COR-L47 (cell line): ENCODE data around the gene GLIPR1L2.
"Not testable (repeated sequence)": the region's sequence is repeated elsewhere in the genome, so short reads cannot be mapped to it uniquely, and the experiment has no call there.

Source experiments
- DNase-seq: peaks from one replicate; lab custom pipeline; 2025; lab: John Stamatoyannopoulos, UW

The GLIPR1L2 gene

DNA sequence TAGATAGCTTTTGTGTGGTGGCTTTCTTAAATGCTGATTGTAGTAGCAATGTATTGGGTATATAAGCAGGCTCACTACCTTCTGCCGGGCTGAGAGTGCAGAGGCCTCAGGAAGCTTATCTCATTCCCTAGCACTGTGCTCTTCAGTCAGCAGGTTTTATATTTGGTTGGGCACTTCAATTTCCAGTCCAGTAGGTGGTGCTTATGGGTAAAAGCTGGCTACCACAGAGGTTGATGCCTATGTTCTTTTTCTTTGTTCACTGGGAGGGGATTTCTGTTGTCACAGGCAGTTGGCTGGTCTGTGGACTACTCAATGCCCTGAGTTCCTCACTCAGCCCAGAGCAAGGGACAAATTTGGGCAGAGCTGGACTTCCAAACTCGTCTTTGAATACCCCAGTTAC lies 46.7 kb downstream of the GLIPR1L2 start:
- no peak for DNase-seq

DNA sequence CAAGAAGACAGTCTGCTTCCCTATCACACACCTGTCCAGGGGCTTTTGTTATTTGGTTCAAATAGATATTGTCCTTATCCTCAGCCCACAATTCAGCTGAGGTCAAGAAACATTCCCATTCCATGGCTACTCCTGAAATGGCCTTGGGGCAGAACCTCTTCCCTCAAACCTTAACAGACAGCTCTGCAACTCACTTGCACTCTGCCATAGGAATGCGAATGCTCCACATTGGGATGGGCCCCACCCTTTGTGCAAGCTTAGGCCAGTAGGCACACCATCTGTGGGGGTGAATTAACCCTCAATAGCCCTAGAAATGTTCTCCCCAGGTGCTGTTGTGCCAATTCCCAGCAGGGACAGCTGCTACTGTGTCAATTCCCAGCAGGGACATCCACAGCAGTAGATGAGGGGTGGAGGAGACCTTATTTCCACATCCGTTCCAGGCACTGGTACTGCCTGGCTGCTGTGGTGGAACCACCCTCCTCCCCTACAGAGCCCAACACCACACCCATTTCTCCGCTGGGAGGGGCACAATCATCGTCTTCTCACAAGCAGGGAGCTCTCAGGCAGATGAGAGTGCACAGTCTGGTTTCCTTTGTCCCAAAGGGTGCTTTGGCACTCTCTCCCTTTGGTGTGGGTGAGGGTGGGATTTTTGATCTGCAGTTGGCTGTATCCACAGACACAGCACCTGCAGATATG lies 47.3 kb downstream of the GLIPR1L2 start:
- DNase-seq: no peak

GRCh38 chr12:75439048-75439447 lies 48.2 kb downstream of the GLIPR1L2 start:
- DNase-seq: no peak

DNA sequence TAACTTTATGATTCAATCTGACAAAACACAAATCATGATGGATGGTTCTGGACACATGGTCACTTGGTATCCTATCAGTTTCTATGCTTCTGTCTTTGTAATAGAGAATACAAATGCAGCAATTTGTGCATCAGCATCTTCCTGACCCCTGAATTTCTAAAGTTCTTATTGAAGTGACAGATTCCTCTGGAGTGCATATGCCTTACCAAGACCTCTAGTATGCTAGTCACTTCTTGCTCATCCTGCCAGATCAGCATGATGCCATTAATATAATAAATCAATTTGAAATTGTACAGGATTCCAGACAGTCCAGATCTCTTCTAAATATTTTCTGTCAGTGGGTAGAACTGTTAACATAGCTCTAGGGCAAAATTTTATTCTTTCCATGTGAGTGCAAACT lies 49.0 kb downstream of the GLIPR1L2 start:
- no peak for DNase-seq

DNA sequence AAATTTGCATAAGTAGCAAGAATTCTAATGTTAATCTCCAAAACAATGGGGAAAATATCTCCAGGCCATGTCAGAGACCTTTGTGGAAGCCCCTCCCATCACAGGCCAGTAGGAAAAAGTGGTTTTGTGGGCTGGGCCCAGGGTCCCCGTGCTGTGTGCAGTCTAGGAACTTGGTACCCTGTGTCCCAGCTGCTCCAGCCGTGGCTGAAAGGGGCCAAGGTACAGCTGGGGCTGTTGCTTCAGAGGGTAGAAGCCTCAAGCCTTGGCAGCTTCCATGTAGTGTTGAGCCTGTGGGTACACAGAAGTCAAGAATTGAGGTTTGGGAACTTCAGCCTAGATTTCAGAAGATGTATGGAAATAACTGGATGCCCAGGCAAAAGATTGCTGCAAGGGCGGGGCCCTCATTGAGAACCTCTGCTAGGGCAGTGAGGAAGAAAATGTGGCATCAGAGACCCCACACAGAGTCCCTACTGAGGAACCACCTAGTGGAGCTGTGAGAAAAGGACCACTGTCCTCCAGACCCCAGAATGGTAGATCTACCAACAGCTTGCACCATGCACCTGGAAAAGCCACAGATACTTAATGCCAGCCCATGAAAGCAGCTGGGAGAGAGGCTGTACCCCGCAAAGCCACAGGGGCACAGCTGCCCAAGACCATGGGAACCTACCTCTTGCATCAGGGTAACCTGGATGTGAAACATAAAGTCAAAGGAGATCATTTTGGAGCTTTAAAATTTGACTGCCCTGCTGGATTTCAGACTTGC lies 51.0 kb downstream of the GLIPR1L2 start:
- DNase-seq: not testable (repeated sequence)

DNA sequence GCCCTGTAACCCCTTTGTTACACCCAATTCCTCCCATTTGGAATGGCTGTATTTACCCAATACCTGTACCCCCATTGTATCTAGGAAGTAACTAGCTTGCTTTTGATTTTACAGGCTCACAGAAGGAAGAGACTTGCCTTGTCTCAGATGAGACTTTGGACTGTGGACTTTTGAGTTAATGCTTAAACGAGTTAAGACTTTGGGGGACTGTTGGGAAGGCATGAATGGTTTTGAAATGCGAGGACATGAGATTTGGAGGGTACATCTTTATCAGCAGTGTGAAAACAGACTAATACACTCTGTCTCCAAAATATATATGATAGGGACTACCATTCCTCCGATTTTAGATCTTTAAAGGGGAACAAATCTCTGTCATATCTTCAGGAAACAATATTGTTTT lies 51.6 kb downstream of the GLIPR1L2 start:
- DNase-seq: not testable (repeated sequence)

DNA sequence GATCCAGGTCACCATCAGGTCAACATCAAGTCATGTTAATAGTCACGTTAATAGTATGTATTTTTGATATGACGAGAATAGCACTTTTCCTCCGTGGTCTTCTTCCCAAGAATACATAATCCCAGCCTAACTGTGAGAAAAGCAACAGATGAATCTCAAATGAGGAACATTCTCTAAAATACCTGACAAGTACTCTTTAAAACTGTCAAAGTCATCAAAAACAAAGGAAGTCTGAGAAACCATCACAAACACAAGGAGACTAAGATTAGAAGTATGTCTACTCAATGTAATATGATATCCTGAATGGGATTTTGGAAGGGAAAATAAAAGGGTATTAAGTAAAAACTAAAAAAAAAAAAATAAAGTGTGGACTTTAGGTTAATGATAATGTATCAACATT lies 52.8 kb downstream of the GLIPR1L2 start:
- DNase-seq: no peak

- no peak for DNase-seq
These were observed 53.7 kb downstream of the GLIPR1L2 start for GRCh38 chr12:75444429-75445136.

- DNase-seq: not testable (repeated sequence)
These were observed 54.2 kb downstream of the GLIPR1L2 start for GRCh38 chr12:75445137-75445507.

DNA sequence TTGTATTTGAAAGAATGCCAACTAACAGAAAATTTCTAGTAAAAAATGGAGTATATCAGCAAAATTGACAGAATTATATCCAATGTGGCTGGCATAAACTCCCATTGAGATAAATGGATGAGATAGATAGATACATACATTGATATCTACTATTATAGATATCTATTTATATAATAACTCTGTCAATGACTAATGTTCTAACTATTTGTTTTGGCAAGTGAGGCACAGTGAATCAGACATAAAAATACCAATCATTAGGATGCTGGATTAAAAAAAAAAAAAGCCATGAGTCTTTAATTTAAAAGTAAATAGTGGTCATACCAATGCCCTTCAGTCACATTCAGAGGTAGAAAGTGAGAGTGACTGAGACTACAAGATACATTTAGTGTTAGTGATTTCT lies 56.0 kb downstream of the GLIPR1L2 start:
- DNase-seq: no peak

- no peak for DNase-seq
These were observed 57.0 kb downstream of the GLIPR1L2 start for GRCh38 chr12:75447691-75448393.

GRCh38 chr12:75452675-75453330 lies 61.9 kb downstream of the GLIPR1L2 start:
- no peak for DNase-seq

GRCh38 chr12:75455839-75456238 lies 65.0 kb downstream of the GLIPR1L2 start:
- DNase-seq: no peak

DNA sequence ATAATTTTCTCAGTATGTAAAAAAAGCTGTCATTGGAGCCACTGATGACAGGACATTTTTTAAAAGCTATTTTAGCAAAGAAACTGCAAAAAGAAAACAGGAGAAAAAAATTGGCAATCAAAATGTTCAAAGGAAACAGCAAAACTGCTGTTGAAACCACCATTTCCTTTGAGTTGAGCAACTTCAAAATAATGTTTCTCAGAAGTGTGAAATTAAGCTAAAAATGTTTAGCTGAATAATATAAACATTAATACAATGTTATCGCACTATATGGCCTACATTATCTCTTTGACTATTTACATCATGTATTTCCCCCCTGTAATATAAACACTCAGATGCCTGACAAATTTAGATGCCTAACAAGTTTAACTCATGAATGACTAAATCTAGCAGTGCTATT lies 66.3 kb downstream of the GLIPR1L2 start:
- no peak for DNase-seq

DNA sequence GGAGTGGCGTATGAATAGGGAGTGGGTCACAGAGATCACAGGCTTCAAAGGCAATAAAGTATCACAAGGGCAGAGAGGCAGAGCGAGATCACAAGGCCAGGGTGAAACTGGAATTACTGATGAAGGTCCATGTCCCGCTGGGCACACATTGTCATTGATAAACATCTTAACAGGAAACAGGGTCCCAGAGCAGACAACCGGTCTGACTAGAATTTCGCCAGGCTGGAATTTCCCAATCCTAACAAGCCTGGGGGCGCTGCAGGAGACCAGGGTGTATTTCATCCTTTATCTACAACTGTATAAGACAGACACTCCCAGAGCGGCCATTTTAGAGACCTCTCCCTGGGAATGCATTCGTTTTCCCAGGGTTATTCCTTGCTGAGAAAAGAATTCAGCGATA lies 67.0 kb downstream of the GLIPR1L2 start:
- DNase-seq: not testable (repeated sequence)

- no peak for DNase-seq
These were observed 68.9 kb downstream of the GLIPR1L2 start for GRCh38 chr12:75459755-75460154.

- no peak for DNase-seq
These were observed 69.3 kb downstream of the GLIPR1L2 start for GRCh38 chr12:75460204-75460603.

- no peak for DNase-seq
These were observed 81.3 kb downstream of the GLIPR1L2 start for GRCh38 chr12:75471902-75472890.

- DNase-seq: no peak
These were observed 83.2 kb downstream of the GLIPR1L2 start for GRCh38 chr12:75474116-75474515.

GRCh38 chr12:75476071-75476470 lies 85.2 kb downstream of the GLIPR1L2 start:
- no peak for DNase-seq

DNA sequence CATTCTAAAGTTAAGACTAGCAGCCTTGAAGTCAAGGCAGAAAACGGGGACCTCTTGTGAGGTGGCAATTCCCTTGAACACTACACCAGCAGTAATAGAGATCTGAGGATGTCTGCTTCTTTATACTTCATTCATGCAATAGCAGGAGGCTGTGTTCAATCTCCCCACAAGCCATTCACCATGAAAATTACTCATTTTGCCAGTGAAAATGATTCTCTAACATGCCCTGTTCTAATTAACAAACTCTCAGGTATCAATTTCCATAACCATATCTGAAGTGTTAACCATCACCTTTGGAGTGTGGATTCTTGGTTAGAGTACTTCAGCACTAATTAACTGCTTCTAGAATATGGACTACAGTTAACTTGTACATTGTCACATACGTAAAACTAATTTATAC lies 86.2 kb downstream of the GLIPR1L2 start:
- DNase-seq: no peak
